AG09309 (cell line): ENCODE data around the gene DSTYK.
"Not testable (repeated sequence)": the region's sequence is repeated elsewhere in the genome, so short reads cannot be mapped to it uniquely, and the experiment has no call there.

ENCODE experiments used
- DNase-seq: peaks from one replicate; pipeline ENCODE4 v3.0.0-alpha.2; 2010; ENCODE audit warnings: low read depth
- H3K4me3 ChIP-seq: 2 replicates; pipeline ENCODE4 v1.5.1; 2011; ENCODE audit warnings: mild to moderate bottlenecking, low read depth, low read length, moderate library complexity; ENCODE audit not compliant: control insufficient read depth
- TF ChIP-seq, protein P1 (sequence below): IDR thresholded peaks from 2 replicates; pipeline ENCODE4 v1.5.1; 2011; ENCODE audit warnings: mild to moderate bottlenecking, low read depth, low read length, inconsistent platforms; ENCODE audit not compliant: insufficient read depth, control insufficient read depth; ENCODE audit errors: missing control alignments

DSTYK gene

DNA sequence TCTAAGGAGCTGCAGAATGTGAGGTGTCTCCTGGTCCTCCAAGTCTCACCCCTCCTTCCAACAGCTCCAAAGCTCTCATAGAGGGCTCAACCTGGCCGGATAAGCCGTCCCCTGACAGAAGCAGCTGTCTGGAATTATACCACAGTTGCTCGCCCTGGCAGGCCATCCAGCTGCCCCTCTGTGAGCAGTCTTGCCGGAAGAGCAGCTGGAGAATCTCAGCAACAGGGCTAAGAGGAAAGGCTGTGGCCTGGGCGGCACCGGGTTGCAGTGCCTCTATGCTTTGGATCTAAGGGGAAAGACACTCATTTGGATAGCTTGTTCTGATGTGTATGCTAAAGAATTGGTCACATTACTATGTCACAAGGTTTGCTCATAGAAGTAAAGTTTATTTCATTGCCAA lies 28.6 kb upstream of the DSTYK start:
- DNase-seq, result no peak
- TF ChIP-seq, protein P1, sequence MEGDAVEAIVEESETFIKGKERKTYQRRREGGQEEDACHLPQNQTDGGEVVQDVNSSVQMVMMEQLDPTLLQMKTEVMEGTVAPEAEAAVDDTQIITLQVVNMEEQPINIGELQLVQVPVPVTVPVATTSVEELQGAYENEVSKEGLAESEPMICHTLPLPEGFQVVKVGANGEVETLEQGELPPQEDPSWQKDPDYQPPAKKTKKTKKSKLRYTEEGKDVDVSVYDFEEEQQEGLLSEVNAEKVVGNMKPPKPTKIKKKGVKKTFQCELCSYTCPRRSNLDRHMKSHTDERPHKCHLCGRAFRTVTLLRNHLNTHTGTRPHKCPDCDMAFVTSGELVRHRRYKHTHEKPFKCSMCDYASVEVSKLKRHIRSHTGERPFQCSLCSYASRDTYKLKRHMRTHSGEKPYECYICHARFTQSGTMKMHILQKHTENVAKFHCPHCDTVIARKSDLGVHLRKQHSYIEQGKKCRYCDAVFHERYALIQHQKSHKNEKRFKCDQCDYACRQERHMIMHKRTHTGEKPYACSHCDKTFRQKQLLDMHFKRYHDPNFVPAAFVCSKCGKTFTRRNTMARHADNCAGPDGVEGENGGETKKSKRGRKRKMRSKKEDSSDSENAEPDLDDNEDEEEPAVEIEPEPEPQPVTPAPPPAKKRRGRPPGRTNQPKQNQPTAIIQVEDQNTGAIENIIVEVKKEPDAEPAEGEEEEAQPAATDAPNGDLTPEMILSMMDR, result no peak
- H3K4me3 ChIP-seq, result no peak overlapping the region

DNA sequence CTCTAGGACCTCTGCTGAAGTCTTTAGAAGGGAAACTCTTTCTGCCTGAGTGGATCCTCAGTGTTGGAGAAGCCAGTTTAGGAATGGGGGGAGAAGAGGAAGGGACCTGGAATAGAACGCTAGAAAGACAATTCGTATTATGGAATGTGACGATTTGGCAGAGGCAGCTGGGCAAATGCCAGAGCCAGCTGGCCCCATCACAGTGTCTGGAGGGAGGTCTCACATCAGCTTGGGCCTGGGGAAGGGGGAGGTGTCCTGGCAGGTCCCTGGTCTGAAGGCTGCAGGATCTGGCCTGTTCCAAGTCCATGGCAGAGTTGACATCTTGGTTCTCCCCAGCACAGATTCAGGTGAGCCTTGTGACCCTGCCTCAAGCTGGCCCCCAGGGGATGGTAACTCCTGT lies 27.6 kb upstream of the DSTYK start:
- DNase-seq, result no peak
- TF ChIP-seq, protein P1, result no peak
- no peak overlapping the region for H3K4me3 ChIP-seq

GRCh38 chr1:205237526-205238484 lies 26.3 kb upstream of the DSTYK start:
- DNase-seq, result no peak
- TF ChIP-seq, protein P1, result no peak
- H3K4me3 ChIP-seq, result no peak overlapping the region

DNA sequence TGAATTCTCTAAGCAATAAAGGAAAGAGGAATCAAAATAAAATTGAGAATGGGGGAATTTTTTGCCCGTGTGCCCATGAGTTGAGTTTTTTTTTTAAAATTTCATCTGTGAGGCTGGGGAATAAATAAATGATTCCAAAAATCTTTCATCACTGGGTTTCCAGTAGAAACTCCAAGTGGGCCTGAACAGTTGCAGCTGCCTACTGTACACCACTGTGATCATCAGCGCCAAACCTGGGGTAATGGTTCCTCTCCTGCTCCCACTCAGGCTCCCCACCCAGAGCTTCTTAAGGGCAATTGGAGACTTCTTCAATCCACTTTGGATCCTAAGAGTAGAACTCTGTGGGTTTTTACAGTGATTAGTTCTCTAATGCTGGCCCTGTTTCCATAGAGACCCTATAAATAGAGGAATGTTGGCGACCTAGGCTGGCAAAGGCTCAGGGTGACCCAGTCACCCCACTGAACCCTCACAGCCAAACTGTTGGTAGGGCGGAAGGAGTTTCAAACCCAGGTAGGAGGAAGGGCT lies 25.5 kb upstream of the DSTYK start:
- no peak for DNase-seq
- TF ChIP-seq, protein P1, result no peak
- no peak overlapping the region for H3K4me3 ChIP-seq

- TF ChIP-seq, protein P1, result no peak
- no peak for DNase-seq
- H3K4me3 ChIP-seq, result no peak overlapping the region
These were observed 25.0 kb upstream of the DSTYK start for GRCh38 chr1:205236526-205236925.

DNA sequence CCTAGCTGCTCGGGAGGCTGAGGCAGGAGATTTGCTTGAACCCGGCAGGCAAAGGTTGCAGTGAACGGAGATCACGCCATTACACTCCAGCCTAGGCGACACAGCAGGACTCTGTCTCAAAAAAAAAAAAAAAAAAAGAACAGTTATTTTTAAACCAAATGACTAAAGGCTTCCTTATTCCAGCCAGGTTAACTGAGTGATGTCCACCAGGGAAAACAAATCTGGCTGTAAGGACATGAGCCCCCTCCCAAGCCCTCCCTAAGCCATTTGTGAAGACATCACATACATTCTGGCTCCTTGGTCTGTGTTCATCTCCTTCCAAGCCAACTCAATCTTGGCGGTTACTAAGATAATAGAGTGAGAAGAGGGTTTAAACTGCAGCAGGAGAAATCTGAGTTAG lies 24.4 kb upstream of the DSTYK start:
- TF ChIP-seq, protein P1, result no peak
- no peak for DNase-seq
- no peak overlapping the region for H3K4me3 ChIP-seq

GRCh38 chr1:205233986-205234385 lies 22.5 kb upstream of the DSTYK start:
- not testable (repeated sequence) for DNase-seq, H3K4me3 ChIP-seq
